ENCODE results near the gene CUX1. TPM values are rescaled to one million over a fixed set of nuclear protein-coding genes. Genes with fewer than 3 reads are reported as not detected.
"Not testable (repeated sequence)": the region's sequence is repeated elsewhere in the genome, so short reads cannot be mapped to it uniquely, and the experiment has no call there.

Gene CUX1
- total RNA-seq, 2 experiments from 2014 or later = 35.6 to 38.0 TPM

GRCh38 chr7:101835136-101835535 is 17.7 kb downstream of the CUX1 start:
- no peak for ATAC-seq (ENCODE audit: poor library complexity)
- ChIA-PET CTCF (no interaction called here), POLR2A (no interaction called here)
- Mint-ChIP-seq H3K4me3 (no peak overlapping the region), H3K27me3 (no peaks in the 10 kb centered on the region), H3K27ac (no peak overlapping the region), H3K9me3 (no peaks in the 10 kb centered on the region), H3K36me3 (ENCODE audit: low read depth) (no peaks in the 10 kb centered on the region), H3K4me1 (ENCODE audit: low read depth) (peaks cover 18% of the 10 kb centered on the region)
- H3K9me3 ChIP-seq (ENCODE audit: control insufficient read depth in 1 of 2, insufficient read depth in 1 of 2, low read length in 2 of 2) = no peaks in the 10 kb centered on the region
- H3K27ac ChIP-seq (ENCODE audit: low read depth in 1 of 2, low read length in 2 of 2) = no peak overlapping the region
- intact Hi-C loops (cut with DNase I, micrococcal nuclease) = no loop called here
- no peaks in the 10 kb centered on the region for H3K4me1 ChIP-seq (ENCODE audit: insufficient read depth, low read length)
- H3K27me3 ChIP-seq (ENCODE audit: control insufficient read depth in 1 of 2, insufficient read depth in 2 of 2, low read length in 2 of 2) = no peaks in the 10 kb centered on the region
- TF ChIP-seq CTCF (IDR thresholded peaks at IDR 0.05) = no peak
- H3K36me3 ChIP-seq (ENCODE audit: insufficient read depth, low read length) = no peaks in the 10 kb centered on the region
- no peak overlapping the region for H3K4me3 ChIP-seq (ENCODE audit: low read length)
- no peak for DNase-seq

- ATAC-seq (ENCODE audit: poor library complexity); H3K36me3 Mint-ChIP-seq (ENCODE audit: low read depth); POLR2A ChIA-PET; H3K36me3 ChIP-seq (ENCODE audit: insufficient read depth, low read length); H3K27me3 Mint-ChIP-seq; H3K27ac ChIP-seq (ENCODE audit: low read depth in 1 of 2, low read length in 2 of 2); H3K27ac Mint-ChIP-seq; H3K9me3 Mint-ChIP-seq; H3K4me3 ChIP-seq (ENCODE audit: low read length); H3K27me3 ChIP-seq (ENCODE audit: control insufficient read depth in 1 of 2, insufficient read depth in 2 of 2, low read length in 2 of 2); intact Hi-C loops (cut with DNase I, micrococcal nuclease); H3K9me3 ChIP-seq (ENCODE audit: control insufficient read depth in 1 of 2, insufficient read depth in 1 of 2, low read length in 2 of 2); H3K4me3 Mint-ChIP-seq; DNase-seq; H3K4me1 ChIP-seq (ENCODE audit: insufficient read depth, low read length): not testable (repeated sequence)
- peaks cover 21% of the 10 kb centered on the region for H3K4me1 Mint-ChIP-seq (ENCODE audit: low read depth)
- CTCF ChIA-PET = interaction anchor here (0.7 kb wide), 1 partner anchor 21 kb away, joined by 3 read pairs; no protein-coding TSS in a partner anchor
Measured at GRCh38 chr7:101837433-101837832, 20.0 kb downstream of the CUX1 start.

GRCh38 chr7:101838837-101839483 is 21.5 kb downstream of the CUX1 start:
- no peak for DNase-seq
- TF ChIP-seq CTCF (IDR thresholded peaks at IDR 0.05) = no peak
- Mint-ChIP-seq H3K36me3 (ENCODE audit: low read depth) (no peaks in the 10 kb centered on the region), H3K4me3 (no peak overlapping the region), H3K27ac (no peak overlapping the region), H3K4me1 (ENCODE audit: low read depth) (peaks cover 23% of the 10 kb centered on the region), H3K27me3 (no peaks in the 10 kb centered on the region), H3K9me3 (no peaks in the 10 kb centered on the region)
- ChIA-PET CTCF (no interaction called here), POLR2A (no interaction called here)
- Histone ChIP-seq H3K36me3 (ENCODE audit: insufficient read depth, low read length) (no peaks in the 10 kb centered on the region), H3K4me3 (ENCODE audit: low read length) (no peak overlapping the region), H3K9me3 (ENCODE audit: control insufficient read depth in 1 of 2, insufficient read depth in 1 of 2, low read length in 2 of 2) (no peaks in the 10 kb centered on the region), H3K27me3 (ENCODE audit: control insufficient read depth in 1 of 2, insufficient read depth in 2 of 2, low read length in 2 of 2) (no peaks in the 10 kb centered on the region), H3K4me1 (ENCODE audit: insufficient read depth, low read length) (no peaks in the 10 kb centered on the region), H3K27ac (ENCODE audit: low read depth in 1 of 2, low read length in 2 of 2) (no peak overlapping the region)
- intact Hi-C loops (cut with DNase I, micrococcal nuclease) = no loop called here
- no peak for ATAC-seq (ENCODE audit: poor library complexity)

GRCh38 chr7:101841328-101841727 is 23.9 kb downstream of the CUX1 start:
- H3K36me3 Mint-ChIP-seq (ENCODE audit: low read depth) = no peaks in the 10 kb centered on the region
- Histone ChIP-seq H3K36me3 (ENCODE audit: insufficient read depth, low read length) (no peaks in the 10 kb centered on the region), H3K9me3 (ENCODE audit: control insufficient read depth in 1 of 2, insufficient read depth in 1 of 2, low read length in 2 of 2) (peaks cover 0 to 2% of the 10 kb centered on the region in 2 experiments), H3K4me1 (ENCODE audit: insufficient read depth, low read length) (no peaks in the 10 kb centered on the region), H3K4me3 (ENCODE audit: low read length) (no peak overlapping the region), H3K27ac (ENCODE audit: low read depth in 1 of 2, low read length in 2 of 2) (no peak overlapping the region), H3K27me3 (ENCODE audit: control insufficient read depth in 1 of 2, insufficient read depth in 2 of 2, low read length in 2 of 2) (no peaks in the 10 kb centered on the region)
- peaks cover 18% of the 10 kb centered on the region for H3K4me1 Mint-ChIP-seq (ENCODE audit: low read depth)
- POLR2A ChIA-PET = no interaction called here
- CTCF ChIA-PET = no interaction called here
- no peak overlapping the region for H3K27ac Mint-ChIP-seq
- intact Hi-C loops (cut with DNase I, micrococcal nuclease) = no loop called here
- ATAC-seq (ENCODE audit: poor library complexity) = no peak
- DNase-seq = no peak
- H3K4me3 Mint-ChIP-seq = no peak overlapping the region
- no peaks in the 10 kb centered on the region for H3K9me3 Mint-ChIP-seq
- TF ChIP-seq CTCF (IDR thresholded peaks at IDR 0.05) = no peak
- no peaks in the 10 kb centered on the region for H3K27me3 Mint-ChIP-seq
